Mucosa of stomach (tissue), 1 donor: Measurements from ENCODE around the gene BTBD16.

ENCODE experiments used
- H3K27me3 ChIP-seq: one replicate; pipeline ENCODE4 v1.7.0; 2013; ENCODE audit warnings: mild to moderate bottlenecking, low read length; ENCODE audit not compliant: control insufficient read depth, insufficient read depth
- H3K36me3 ChIP-seq: one replicate; pipeline ENCODE4 v1.7.0; 2013; ENCODE audit warnings: low read length; ENCODE audit not compliant: control insufficient read depth, insufficient read depth
- H3K4me1 ChIP-seq: one replicate; pipeline ENCODE4 v1.7.0; 2013; ENCODE audit warnings: mild to moderate bottlenecking, low read length; ENCODE audit not compliant: control insufficient read depth, insufficient read depth
- H3K4me3 ChIP-seq: one replicate; pipeline ENCODE4 v1.7.0; 2013; ENCODE audit warnings: low read length
- H3K9ac ChIP-seq: one replicate; pipeline ENCODE4 v1.7.0; 2013; ENCODE audit warnings: mild to moderate bottlenecking, low read length, moderate library complexity
- H3K9me3 ChIP-seq: one replicate; pipeline ENCODE4 v1.7.0; 2013; ENCODE audit warnings: mild to moderate bottlenecking, low read length, moderate library complexity; ENCODE audit not compliant: control insufficient read depth
- donor health status: Pancreatic carcinoma.

Gene BTBD16

GRCh38 chr10:122333037-122333436 is 61.9 kb downstream of the BTBD16 start:
- H3K9ac ChIP-seq: no peak overlapping the region
- peaks cover 14% of the 10 kb centered on the region for H3K4me1 ChIP-seq
- H3K36me3 ChIP-seq: no peaks in the 10 kb centered on the region
- no peak overlapping the region for H3K4me3 ChIP-seq
- H3K9me3 ChIP-seq: no peaks in the 10 kb centered on the region
- no peaks in the 10 kb centered on the region for H3K27me3 ChIP-seq

- Histone ChIP-seq H3K4me3 (no peak overlapping the region), H3K9ac (no peak overlapping the region), H3K36me3 (no peaks in the 10 kb centered on the region)
Measured at GRCh38 chr10:122336332-122336731, 65.2 kb downstream of the BTBD16 start.

GRCh38 chr10:122336961-122337360 is 65.9 kb downstream of the BTBD16 start:
- Histone ChIP-seq H3K36me3 (no peaks in the 10 kb centered on the region), H3K27me3 (no peaks in the 10 kb centered on the region), H3K4me3 (no peak overlapping the region), H3K4me1 (peaks cover 26% of the 10 kb centered on the region), H3K9ac (no peak overlapping the region), H3K9me3 (no peaks in the 10 kb centered on the region)

More at GRCh38 chr10:122336332-122336731, 65.2 kb downstream of the BTBD16 start:
- H3K9me3 ChIP-seq: no peaks in the 10 kb centered on the region
- H3K27me3 ChIP-seq: no peaks in the 10 kb centered on the region
- H3K4me1 ChIP-seq: peaks cover 31% of the 10 kb centered on the region

GRCh38 chr10:122338609-122339441 is 67.7 kb downstream of the BTBD16 start:
- no peaks in the 10 kb centered on the region for H3K36me3 ChIP-seq
- no peaks in the 10 kb centered on the region for H3K9me3 ChIP-seq
- no peak overlapping the region for H3K9ac ChIP-seq

GRCh38 chr10:122341141-122341810 is 70.2 kb downstream of the BTBD16 start:
- no peak overlapping the region for H3K9ac ChIP-seq

More at GRCh38 chr10:122338609-122339441, 67.7 kb downstream of the BTBD16 start:
- peaks cover 19% of the 10 kb centered on the region for H3K4me1 ChIP-seq
- H3K4me3 ChIP-seq: no peak overlapping the region
- H3K27me3 ChIP-seq: no peaks in the 10 kb centered on the region

GRCh38 chr10:122342293-122343134 is 71.4 kb downstream of the BTBD16 start:
- Histone ChIP-seq H3K4me3 (no peak overlapping the region), H3K27me3 (no peaks in the 10 kb centered on the region), H3K9ac (no peak overlapping the region), H3K4me1 (peaks cover 42% of the 10 kb centered on the region), H3K36me3 (no peaks in the 10 kb centered on the region), H3K9me3 (no peaks in the 10 kb centered on the region)

More at GRCh38 chr10:122341141-122341810, 70.2 kb downstream of the BTBD16 start:
- Histone ChIP-seq H3K27me3 (no peaks in the 10 kb centered on the region), H3K4me3 (no peak overlapping the region), H3K9me3 (no peaks in the 10 kb centered on the region), H3K36me3 (no peaks in the 10 kb centered on the region), H3K4me1 (peaks cover 30% of the 10 kb centered on the region)

GRCh38 chr10:122343135-122343800 is 72.2 kb downstream of the BTBD16 start:
- Histone ChIP-seq H3K9ac (no peak overlapping the region), H3K4me1 (peaks cover 41% of the 10 kb centered on the region), H3K27me3 (no peaks in the 10 kb centered on the region), H3K4me3 (no peak overlapping the region), H3K9me3 (no peaks in the 10 kb centered on the region), H3K36me3 (no peaks in the 10 kb centered on the region)

GRCh38 chr10:122343936-122344335 is 72.8 kb downstream of the BTBD16 start:
- no peak overlapping the region for H3K4me3 ChIP-seq
- no peaks in the 10 kb centered on the region for H3K27me3 ChIP-seq
- H3K4me1 ChIP-seq: peaks cover 39% of the 10 kb centered on the region
- H3K36me3 ChIP-seq: no peaks in the 10 kb centered on the region
- no peak overlapping the region for H3K9ac ChIP-seq
- H3K9me3 ChIP-seq: no peaks in the 10 kb centered on the region

- H3K9me3 ChIP-seq: no peaks in the 10 kb centered on the region
- peaks cover 40% of the 10 kb centered on the region for H3K4me1 ChIP-seq
- H3K9ac ChIP-seq: no peak overlapping the region
- no peaks in the 10 kb centered on the region for H3K27me3 ChIP-seq
- no peaks in the 10 kb centered on the region for H3K36me3 ChIP-seq
- no peak overlapping the region for H3K4me3 ChIP-seq
Measured at GRCh38 chr10:122344741-122345258, 73.7 kb downstream of the BTBD16 start.

- Histone ChIP-seq H3K9ac (no peak overlapping the region), H3K4me1 (peaks cover 57% of the 10 kb centered on the region), H3K9me3 (no peaks in the 10 kb centered on the region), H3K4me3 (no peak overlapping the region), H3K27me3 (no peaks in the 10 kb centered on the region), H3K36me3 (no peaks in the 10 kb centered on the region)
Measured at GRCh38 chr10:122346326-122346950, 75.3 kb downstream of the BTBD16 start.
